HG03469 (cell line): ENCODE measurements around the gene FGGY.

Experiments used
- ATAC-seq: cut with Tn5 transposase; IDR thresholded peaks from one replicate; pipeline ENCODE4 v1.9.1; 2021; ENCODE audit warnings: mild to moderate bottlenecking, moderate library complexity, moderate number of reproducible peaks; ENCODE audit not compliant: unreplicated experiment

The FGGY gene

GRCh38 chr1:59779949-59780348 is 483.1 kb downstream of the FGGY start:
- ATAC-seq: no peak

- ATAC-seq: no peak
These were observed 491.9 kb downstream of the FGGY start for GRCh38 chr1:59788825-59789224.

DNA sequence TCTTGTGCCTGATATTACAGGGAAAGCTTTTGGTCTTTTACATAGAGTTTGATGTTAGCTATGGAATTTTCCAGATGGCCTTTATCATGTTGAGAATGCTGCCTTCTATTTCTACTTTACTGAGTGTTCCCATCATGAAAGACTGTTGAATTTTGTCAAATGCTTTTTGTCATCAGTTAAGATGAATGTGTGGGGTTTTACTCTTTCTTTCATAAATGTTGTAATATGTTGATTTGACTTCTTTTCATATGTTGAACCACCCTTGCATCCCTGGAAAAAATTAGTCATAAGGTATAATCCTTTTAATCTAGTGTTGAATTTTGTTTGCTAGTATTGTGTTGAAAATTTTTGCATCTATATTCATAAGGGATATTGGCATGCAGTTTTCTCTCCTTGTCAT is 501.7 kb downstream of the FGGY start:
- no peak for ATAC-seq

- no peak for ATAC-seq
These were observed 506.7 kb downstream of the FGGY start for GRCh38 chr1:59803458-59804038.

DNA sequence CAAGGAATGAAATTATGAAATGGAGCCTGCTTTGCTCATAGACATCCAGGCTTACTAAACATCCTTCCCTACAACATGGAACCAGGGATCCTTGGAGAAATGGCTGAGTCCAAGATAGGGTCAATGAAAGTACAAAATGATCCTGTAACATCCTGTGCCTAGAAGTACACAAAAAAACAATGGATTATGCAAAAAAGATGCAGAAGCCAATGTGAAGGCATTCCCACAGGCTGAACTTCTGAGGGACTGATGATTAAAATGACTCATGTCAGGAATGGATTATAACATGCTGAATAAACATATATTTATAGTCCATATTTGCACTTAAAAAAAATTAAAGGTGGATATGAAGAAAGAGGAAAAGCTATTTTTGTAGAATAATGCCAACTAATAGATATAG is 507.4 kb downstream of the FGGY start:
- no peak for ATAC-seq

DNA sequence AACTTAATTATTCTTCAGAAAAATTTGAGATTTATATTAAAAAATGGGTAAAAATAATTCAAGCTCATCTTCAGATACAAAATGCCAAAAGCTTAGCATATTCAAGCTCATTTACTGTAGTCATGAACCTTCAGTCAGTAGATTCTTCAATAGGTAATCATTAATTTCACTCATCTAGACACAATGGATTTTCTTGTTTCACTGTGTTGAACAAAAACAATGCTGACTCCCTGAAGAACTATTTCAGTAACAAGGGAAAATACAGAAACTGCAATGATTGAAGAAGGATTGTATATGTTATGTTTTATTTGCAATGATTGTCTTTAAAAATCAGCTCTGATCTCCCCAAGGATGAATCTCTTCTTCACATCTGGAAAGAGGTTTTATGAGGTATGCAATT is 508.7 kb downstream of the FGGY start:
- ATAC-seq: no peak
